Fibroblast of lung (primary cell): Measurements from ENCODE around the gene LY6G6F. TPM values are rescaled to one million over a fixed set of nuclear protein-coding genes. Genes with fewer than 3 reads are reported as not detected.

Source experiments
- DNase-seq, 2 donors: peaks; one replicate each; pipeline versions ENCODE4 v3.0.0 to v3.0.0-alpha.2; 2010; ENCODE audit warnings: low read depth in 2 of 2
- H2AFZ ChIP-seq: 2 replicates; pipeline ENCODE4 v1.5.1; 2012; ENCODE audit warnings: low read length, control low read depth, inconsistent platforms
- H3K27ac ChIP-seq: 2 replicates; pipeline ENCODE4 v1.5.1; 2011; ENCODE audit warnings: low read length, control low read depth; ENCODE audit not compliant: insufficient read depth
- H3K27me3 ChIP-seq: 2 replicates; pipeline ENCODE4 v1.5.1; 2011; ENCODE audit warnings: mild to moderate bottlenecking, low read length; ENCODE audit not compliant: control insufficient read depth, insufficient read depth
- H3K36me3 ChIP-seq: 2 replicates; pipeline ENCODE4 v1.5.1; 2011; ENCODE audit warnings: low read length; ENCODE audit not compliant: control insufficient read depth, insufficient read depth
- H3K4me1 ChIP-seq: 2 replicates; pipeline ENCODE4 v1.5.1; 2011; ENCODE audit warnings: low read length; ENCODE audit not compliant: control insufficient read depth, insufficient read depth; ENCODE audit errors: extremely low read depth
- H3K4me2 ChIP-seq: 2 replicates; pipeline ENCODE4 v1.5.1; 2011; ENCODE audit warnings: low read length, control low read depth; ENCODE audit not compliant: insufficient read depth; ENCODE audit errors: extremely low read depth
- H3K4me3 ChIP-seq, 4 experiments: fragments of 200-600 bp in 1 of 4; sonication (generic) in 1 of 4; replicated peaks in 1 of 4; 2 replicates each; pipeline ENCODE4 v1.5.1; 2011 to 2016; ENCODE audit warnings: low read length in 4 of 4, low read depth in 3 of 4, mild to moderate bottlenecking in 3 of 4, control low read depth in 2 of 4, inconsistent platforms in 1 of 4, mixed read lengths in 1 of 4; ENCODE audit not compliant: insufficient read depth in 1 of 4; ENCODE audit errors: control extremely low read depth in 1 of 4
- H3K79me2 ChIP-seq: 2 replicates; pipeline ENCODE4 v1.5.1; 2012; ENCODE audit warnings: mild to moderate bottlenecking, low read length, inconsistent platforms; ENCODE audit not compliant: control insufficient read depth, insufficient read depth
- H3K9ac ChIP-seq: 2 replicates; pipeline ENCODE4 v1.5.1; 2011; ENCODE audit warnings: mild to moderate bottlenecking, low read length, control low read depth; ENCODE audit not compliant: insufficient read depth
- H3K9me3 ChIP-seq: 2 replicates; pipeline ENCODE4 v1.5.1; 2012; ENCODE audit warnings: low read depth, low read length; ENCODE audit not compliant: control insufficient read depth, insufficient read depth
- H4K20me1 ChIP-seq: 2 replicates; pipeline ENCODE4 v1.5.1; 2011; ENCODE audit warnings: low read length; ENCODE audit not compliant: control insufficient read depth, insufficient read depth; ENCODE audit errors: extremely low read depth
- CTCF ChIP-seq, 2 donors: IDR thresholded peaks in 1 of 2; conservative IDR thresholded peaks in 1 of 2; 1 replicate in 1 of 2; 2 replicates in 1 of 2; pipeline ENCODE4 v1.5.1; 2011 to 2012; ENCODE audit warnings: low read length in 2 of 2, control low read depth in 1 of 2, inconsistent platforms in 1 of 2, low read depth in 1 of 2, mild to moderate bottlenecking in 1 of 2
- EZH2 ChIP-seq: IDR thresholded peaks from 2 replicates; pipeline ENCODE4 v1.5.1; 2012; ENCODE audit warnings: low read length, control low read depth, mild to moderate bottlenecking; ENCODE audit errors: missing control alignments
- polyA plus RNA-seq, 2 donors: library from polyadenylated mRNA; depleted of rRNA in 1 of 2; stranded (reverse) in 1 of 2; unstranded in 1 of 2; fragments of >200 nt; gene quantifications; 2 replicates each; pipeline ENCODE4 v1.2.1, GENCODE V29; 2011 to 2012; ENCODE audit warnings: missing spikeins in 1 of 2
- total RNA-seq: library from RNA; depleted of rRNA; stranded (reverse); fragments of >200 nt; gene quantifications from 2 replicates; pipeline ENCODE4 v1.2.1, GENCODE V29; 2014

LY6G6F gene
- total and polyA plus RNA-seq, 2 donors (not counting 1 experiment from before 2014, with no cell fraction given) = not detected

GRCh38 chr6:31662124-31662723, 44.4 kb upstream of the LY6G6F start:
- H3K4me2 ChIP-seq = no peak overlapping the region
- peaks cover 51% of the 10 kb centered on the region for H3K79me2 ChIP-seq
- no peak overlapping the region for H2AFZ ChIP-seq
- H4K20me1 ChIP-seq = no peaks in the 10 kb centered on the region
- peaks cover 7% of the 10 kb centered on the region for H3K36me3 ChIP-seq
- H3K4me1 ChIP-seq = peaks cover 24% of the 10 kb centered on the region
- no peaks in the 10 kb centered on the region for H3K9me3 ChIP-seq
- TF ChIP-seq CTCF (conservative IDR thresholded peaks at IDR 0.05 in 1 of 2, IDR thresholded peaks at IDR 0.05 in 1 of 2; ENCODE audit: low read depth in 1 of 2, low read length in 2 of 2) (no peak), EZH2 (no peak)
- no peaks in the 10 kb centered on the region for H3K27me3 ChIP-seq
- H3K27ac ChIP-seq = no peak overlapping the region
- DNase-seq = no peak
- H3K4me3 ChIP-seq = no peak overlapping the region
- H3K9ac ChIP-seq = no peak overlapping the region

GRCh38 chr6:31663126-31663960, 43.3 kb upstream of the LY6G6F start:
- Histone ChIP-seq H2AFZ (no peak overlapping the region), H4K20me1 (no peaks in the 10 kb centered on the region), H3K9ac (peak overlapping the region; percentile 32), H3K79me2 (peaks cover 56% of the 10 kb centered on the region), H3K4me1 (peaks cover 24% of the 10 kb centered on the region), H3K36me3 (peaks cover 7% of the 10 kb centered on the region), H3K27me3 (no peaks in the 10 kb centered on the region), H3K4me3 (peak overlapping the region; percentile 82 to 94 (median 86)), H3K27ac (peak overlapping the region; percentile 87), H3K4me2 (peak overlapping the region; percentile 95), H3K9me3 (no peaks in the 10 kb centered on the region)
- TF ChIP-seq EZH2 (no peak), CTCF (conservative IDR thresholded peaks at IDR 0.05 in 1 of 2, IDR thresholded peaks at IDR 0.05 in 1 of 2; ENCODE audit: low read depth in 1 of 2, low read length in 2 of 2) (no peak)
- DNase-seq = peak; percentile 23 to 34

- Histone ChIP-seq H3K9ac (peak overlapping the region; percentile 51), H3K9me3 (no peaks in the 10 kb centered on the region), H3K27me3 (no peaks in the 10 kb centered on the region), H3K4me2 (peak overlapping the region; percentile 95), H3K36me3 (peaks cover 12% of the 10 kb centered on the region), H3K79me2 (peaks cover 56% of the 10 kb centered on the region), H3K4me1 (peaks cover 20% of the 10 kb centered on the region), H4K20me1 (no peaks in the 10 kb centered on the region), H3K4me3 (peak overlapping the region; percentile 82 to 94 (median 86)), H2AFZ (no peak overlapping the region), H3K27ac (peak overlapping the region; percentile 87)
- TF ChIP-seq EZH2 = no peak
- TF ChIP-seq CTCF (conservative IDR thresholded peaks at IDR 0.05 in 1 of 2, IDR thresholded peaks at IDR 0.05 in 1 of 2; ENCODE audit: low read depth in 1 of 2, low read length in 2 of 2) = no peak
- peak; percentile 75 to 83 for DNase-seq
Measured at GRCh38 chr6:31663961-31664789, 42.5 kb upstream of the LY6G6F start.
